HCT116 (cell line): ENCODE measurements around the gene VDAC1. TPM values are rescaled to one million over a fixed set of nuclear protein-coding genes. Genes with fewer than 3 reads are reported as not detected.

Experiments used
- ATAC-seq: fragments of 200-7000 bp; cut with Tn5 transposase; 2 replicates; pipeline ENCODE4 v1.9.1; 2020; ENCODE audit warnings: mild to moderate bottlenecking, moderate library complexity
- BruUV-seq: library from RNA; stranded (reverse); fragments of 400-500 nt; replicated peaks from 2 replicates; lab custom pipeline; 2021; lab: Mats Ljungman, UMichigan
- CTCF ChIA-PET: fragments of 300-600 bp; sonication (Branson Sonifier 250); formaldehyde crosslinking; loops from one replicate; lab custom pipeline; 2021; ENCODE audit warnings: antibody characterized with exemption; lab: Charles Lee
- POLR2A ChIA-PET: fragments of 300-600, 350-600 bp; sonication (Branson Sonifier 250); formaldehyde crosslinking; loops from one replicate; lab custom pipeline; 2021; ENCODE audit warnings: antibody characterized with exemption; lab: Charles Lee
- RAD21 ChIA-PET, 2 experiments: fragments of 300-600 bp; sonication (Branson Sonifier 250); formaldehyde crosslinking; loops; one replicate each; lab custom pipeline; 2023; ENCODE audit warnings: low total read pairs in 2 of 2; ENCODE audit not compliant: uncharacterized antibody in 2 of 2, unreplicated experiment in 2 of 2, low non-redundant PET in 1 of 2; lab: Charles Lee
- DNase-seq: peaks from one replicate; pipeline ENCODE4 v3.0.0-alpha.2; 2010; ENCODE audit warnings: low read depth, low spot score
- H2AFZ ChIP-seq: fragments of 200-600 bp; shearing (Covaris generic), sonication (generic); 2 replicates; pipeline ENCODE4 v1.6.1; 2017; ENCODE audit warnings: low read depth, mixed run types, mixed read lengths, antibody characterized with exemption, low read length; ENCODE audit not compliant: poor library complexity, severe bottlenecking
- H3K27ac ChIP-seq: 2 replicates; pipeline ENCODE4 v1.5.1; 2012; ENCODE audit warnings: low read depth, low read length
- H3K27me3 ChIP-seq: fragments of 200-600 bp; sonication (generic); 2 replicates; pipeline ENCODE4 v1.6.1; 2016; ENCODE audit warnings: mixed run types, low read length, mixed read lengths; ENCODE audit not compliant: insufficient read depth
- H3K36me3 ChIP-seq, 2 experiments: fragments of 200-500 bp in 1 of 2; fragments of 200-600 bp in 1 of 2; sonication (Bioruptor generic) in 1 of 2; sonication (generic) in 1 of 2; 2 replicates each; pipeline versions ENCODE4 v1.5.1 to v1.6.1; 2014 to 2016; ENCODE audit warnings: low read length in 2 of 2, inconsistent platforms in 1 of 2, mixed read lengths in 1 of 2, mixed run types in 1 of 2; ENCODE audit not compliant: insufficient read depth in 2 of 2, control insufficient read depth in 1 of 2
- H3K4me1 ChIP-seq, 2 experiments: fragments of 200-600 bp in 1 of 2; sonication (generic) in 1 of 2; 2 replicates each; pipeline versions ENCODE4 v1.5.1 to v1.6.1; 2012 to 2017; ENCODE audit warnings: low read length in 2 of 2, inconsistent platforms in 1 of 2, mild to moderate bottlenecking in 1 of 2, mixed read lengths in 1 of 2, mixed run types in 1 of 2, moderate library complexity in 1 of 2; ENCODE audit not compliant: insufficient read depth in 2 of 2, control insufficient read depth in 1 of 2
- H3K4me2 ChIP-seq: fragments of 200-600 bp; sonication (generic); 2 replicates; pipeline ENCODE4 v1.6.1; 2017; ENCODE audit warnings: mixed run types, low read length, mixed read lengths
- H3K4me3 ChIP-seq, 2 experiments: fragments of 200-600 bp in 1 of 2; sonication (generic) in 1 of 2; replicated peaks in 1 of 2; 2 replicates each; pipeline ENCODE4 v1.5.1; 2011 to 2016; ENCODE audit warnings: low read length in 2 of 2, control low read depth in 1 of 2, low read depth in 1 of 2, mild to moderate bottlenecking in 1 of 2, mixed read lengths in 1 of 2, mixed run types in 1 of 2
- H3K79me2 ChIP-seq: fragments of 200-600 bp; sonication (generic); 2 replicates; pipeline ENCODE4 v1.6.1; 2017; ENCODE audit warnings: mild to moderate bottlenecking, mixed run types, low read length, moderate library complexity, mixed read lengths; ENCODE audit not compliant: insufficient read depth
- H3K9ac ChIP-seq: fragments of 200-600 bp; sonication (generic); 2 replicates; pipeline ENCODE4 v1.6.1; 2016; ENCODE audit warnings: low read length, mixed read lengths
- H3K9me2 ChIP-seq: fragments of 200-600 bp; sonication (generic), shearing (Covaris generic); 2 replicates; pipeline ENCODE4 v1.6.1; 2017; ENCODE audit warnings: mixed run types, mild to moderate bottlenecking, moderate library complexity; ENCODE audit not compliant: insufficient read depth
- H3K9me3 ChIP-seq, 2 experiments: fragments of 200-500 bp in 1 of 2; fragments of 200-600 bp in 1 of 2; sonication (Bioruptor generic) in 1 of 2; sonication (generic) in 1 of 2; 2 replicates each; pipeline ENCODE4 v1.6.1; 2014 to 2017; ENCODE audit warnings: low read length in 2 of 2, mixed read lengths in 2 of 2, inconsistent platforms in 1 of 2, low read depth in 1 of 2, mild to moderate bottlenecking in 1 of 2, mixed run types in 1 of 2, moderate library complexity in 1 of 2; ENCODE audit not compliant: control insufficient read depth in 1 of 2, insufficient read depth in 1 of 2
- H4K20me1 ChIP-seq: fragments of 200-600 bp; sonication (generic), shearing (Covaris generic); 2 replicates; pipeline ENCODE4 v1.6.1; 2017; ENCODE audit warnings: mixed run types, mild to moderate bottlenecking, moderate library complexity; ENCODE audit not compliant: insufficient read depth
- ATF3 ChIP-seq: IDR thresholded peaks from 2 replicates; pipeline ENCODE4 v1.6.1; 2012
- CBX3 ChIP-seq: IDR thresholded peaks from 2 replicates; pipeline ENCODE4 v1.6.1; 2012; ENCODE audit warnings: low read depth
- CTCF ChIP-seq, 3 experiments: fragments of 200-600 bp in 1 of 3; sonication (generic) in 1 of 3; IDR thresholded peaks in 2 of 3; conservative IDR thresholded peaks in 1 of 3; 2 replicates each; pipeline ENCODE4 v1.5.1; 2012 to 2017; ENCODE audit warnings: low read depth in 2 of 3, low read length in 2 of 3, antibody characterized with exemption in 1 of 3, borderline replicate concordance in 1 of 3, control low read depth in 1 of 3, mild to moderate bottlenecking in 1 of 3, mixed read lengths in 1 of 3, mixed run types in 1 of 3, moderate library complexity in 1 of 3; ENCODE audit not compliant: insufficient read depth in 1 of 3
- EZH2phosphoT487 ChIP-seq: fragments of 200-600 bp; IDR thresholded peaks from 2 replicates; pipeline ENCODE4 v1.6.1; 2018; ENCODE audit warnings: antibody characterized with exemption, borderline replicate concordance
- FOSL1 ChIP-seq: IDR thresholded peaks from 2 replicates; pipeline ENCODE4 v1.6.1; 2012; ENCODE audit warnings: low read depth
- POLR2AphosphoS5 ChIP-seq: IDR thresholded peaks from 2 replicates; pipeline ENCODE4 v1.6.1; 2011; ENCODE audit warnings: mild to moderate bottlenecking, low read depth, low read length, moderate library complexity
- SIN3A ChIP-seq: IDR thresholded peaks from 2 replicates; pipeline ENCODE4 v1.6.1; 2012; ENCODE audit warnings: low read depth
- SP1 ChIP-seq: IDR thresholded peaks from 2 replicates; pipeline ENCODE4 v1.6.1; 2012; ENCODE audit warnings: low read depth
- SRF ChIP-seq: IDR thresholded peaks from 2 replicates; pipeline ENCODE4 v1.6.1; 2012; ENCODE audit warnings: low read depth
- YY1 ChIP-seq: IDR thresholded peaks from 2 replicates; pipeline ENCODE4 v1.6.1; 2011; ENCODE audit warnings: low read length, low read depth, moderate library complexity, mild to moderate bottlenecking; ENCODE audit not compliant: insufficient replicate concordance; ENCODE audit errors: extremely low read depth
- intact Hi-C: fragments of 100-400 bp; cut with micrococcal nuclease; formaldehyde crosslinking; loops from 2 replicates; pipeline ENCODE4 v1.10.0; 2022
- total RNA-seq: library from RNA; stranded (reverse); gene quantifications from one replicate; pipeline ENCODE4 v1.2.1, GENCODE V29; 2021; ENCODE audit not compliant: unreplicated experiment

Gene VDAC1
- total RNA-seq, 1 experiment from 2014 or later: 269 TPM

GRCh38 chr5:133962801-133963476 is 41.8 kb downstream of the VDAC1 start:
- TF ChIP-seq YY1: no peak
- TF ChIP-seq SP1: no peak
- no peak for TF ChIP-seq SIN3A
- no peak for TF ChIP-seq POLR2AphosphoS5
- no peak for TF ChIP-seq FOSL1
- no peak for TF ChIP-seq CTCF (IDR thresholded peaks at IDR 0.05 in 2 of 3, conservative IDR thresholded peaks at IDR 0.05 in 1 of 3; ENCODE audit: borderline replicate concordance in 1 of 3, insufficient read depth in 1 of 3, low read depth in 2 of 3, low read length in 2 of 3)
- TF ChIP-seq, all 23 proteins: peak for 0
- no peak overlapping the region for H3K4me3 ChIP-seq
- H3K9ac ChIP-seq: no peak overlapping the region
- no peak overlapping the region for H3K27ac ChIP-seq
- H3K4me2 ChIP-seq: no peak overlapping the region
- intact Hi-C loops: no loop called here
- no TSS peak for BruUV-seq
- no peak overlapping the region for H2AFZ ChIP-seq
- peaks cover 0 to 4% of the 10 kb centered on the region in 2 experiments; a peak in 2 of 4 replicates for H3K36me3 ChIP-seq
- DNase-seq: no peak
- ChIA-PET RAD21 (no interaction called here), CTCF (interaction anchor here (1.1 kb wide), 1 partner anchor 34 kb away, joined by 3 read pairs; no protein-coding TSS in a partner anchor), POLR2A (no interaction called here)
- H4K20me1 ChIP-seq: no peaks in the 10 kb centered on the region
- no peaks in the 10 kb centered on the region for H3K9me3 ChIP-seq
- ATAC-seq: no peak
- H3K9me2 ChIP-seq: no peaks in the 10 kb centered on the region
- peaks cover 77% of the 10 kb centered on the region for H3K79me2 ChIP-seq
- H3K4me1 ChIP-seq: peaks cover 7% of the 10 kb centered on the region in 2 experiments
- H3K27me3 ChIP-seq: no peaks in the 10 kb centered on the region

GRCh38 chr5:133962131-133962530 is 42.6 kb downstream of the VDAC1 start:
- H3K27ac ChIP-seq: no peak overlapping the region
- no TSS peak for BruUV-seq
- no peaks in the 10 kb centered on the region for H3K27me3 ChIP-seq
- TF ChIP-seq EZH2phosphoT487: no peak
- TF ChIP-seq CBX3: no peak
- TF ChIP-seq ATF3: no peak
- TF ChIP-seq SRF: no peak
- intact Hi-C loops: no loop called here
- H3K79me2 ChIP-seq: peaks cover 69% of the 10 kb centered on the region
- H3K9ac ChIP-seq: no peak overlapping the region
- H3K9me3 ChIP-seq: no peaks in the 10 kb centered on the region
- ATAC-seq: no peak
- peaks cover 0 to 7% of the 10 kb centered on the region in 2 experiments; a peak in 2 of 4 replicates for H3K36me3 ChIP-seq
- H3K4me1 ChIP-seq: peaks cover 1 to 2% of the 10 kb centered on the region in 2 experiments
- RAD21 ChIA-PET: no interaction called here
- no peak overlapping the region for H3K4me3 ChIP-seq
- no peak for DNase-seq
- no peak overlapping the region for H3K4me2 ChIP-seq
- H4K20me1 ChIP-seq: no peaks in the 10 kb centered on the region
- H3K9me2 ChIP-seq: no peaks in the 10 kb centered on the region
- POLR2A ChIA-PET: interaction anchor here (1.1 kb wide), 1 partner anchor 9 kb away, joined by 4 read pairs; no protein-coding TSS in a partner anchor
- CTCF ChIA-PET: interaction anchor here (1.1 kb wide), 1 partner anchor 35 kb away, joined by 3 read pairs; no protein-coding TSS in a partner anchor
- H2AFZ ChIP-seq: no peak overlapping the region
